AG04450 (cell line): ENCODE data around the gene EHMT2. TPM values are rescaled to one million over a fixed set of nuclear protein-coding genes. Genes with fewer than 3 reads are reported as not detected.
"Not testable (repeated sequence)": the region's sequence is repeated elsewhere in the genome, so short reads cannot be mapped to it uniquely, and the experiment has no call there.

Experiments used
- CTCF ChIA-PET: fragments of 300-600, 350-600 bp; formaldehyde crosslinking; extraction: SDS; loops from one replicate; lab custom pipeline; 2022; ENCODE audit warnings: antibody characterized with exemption, inconsistent platforms; lab: Charles Lee
- POLR2A ChIA-PET: fragments of 350-600 bp; formaldehyde crosslinking; extraction: SDS; loops from one replicate; lab custom pipeline; 2021; ENCODE audit warnings: antibody characterized with exemption, inconsistent platforms; lab: Yijun Ruan, JAX
- DNase-seq: peaks from one replicate; pipeline ENCODE4 v3.0.0-alpha.2; 2011; ENCODE audit warnings: low read depth, low spot score
- H3K27ac ChIP-seq: one replicate; pipeline ENCODE4 v1.5.1; 2012; ENCODE audit warnings: low read depth, low read length, control low read depth
- H3K27me3 ChIP-seq: one replicate; pipeline ENCODE4 v1.6.0; 2012; ENCODE audit warnings: low read length; ENCODE audit not compliant: control insufficient read depth, insufficient read depth
- H3K4me3 ChIP-seq: 2 replicates; pipeline ENCODE4 v1.5.1; 2011; ENCODE audit warnings: mild to moderate bottlenecking, low read depth, low read length, control low read depth
- H3K9me3 ChIP-seq: 2 replicates; pipeline ENCODE4 v1.5.1; 2012; ENCODE audit warnings: low read length; ENCODE audit not compliant: control insufficient read depth, insufficient read depth
- polyA plus RNA-seq: library from polyadenylated mRNA; depleted of rRNA; stranded (reverse); fragments of >200 nt; gene quantifications from 2 replicates; pipeline ENCODE4 v1.2.3, GENCODE V29; 2011
- TF ChIP-seq, protein P1 (sequence below): IDR thresholded peaks from 2 replicates; pipeline ENCODE4 v1.5.1; 2011; ENCODE audit warnings: low read depth, low read length, control low read depth, inconsistent platforms

Gene EHMT2
- polyA plus RNA-seq, 1 experiment, result 23.8 TPM

DNA sequence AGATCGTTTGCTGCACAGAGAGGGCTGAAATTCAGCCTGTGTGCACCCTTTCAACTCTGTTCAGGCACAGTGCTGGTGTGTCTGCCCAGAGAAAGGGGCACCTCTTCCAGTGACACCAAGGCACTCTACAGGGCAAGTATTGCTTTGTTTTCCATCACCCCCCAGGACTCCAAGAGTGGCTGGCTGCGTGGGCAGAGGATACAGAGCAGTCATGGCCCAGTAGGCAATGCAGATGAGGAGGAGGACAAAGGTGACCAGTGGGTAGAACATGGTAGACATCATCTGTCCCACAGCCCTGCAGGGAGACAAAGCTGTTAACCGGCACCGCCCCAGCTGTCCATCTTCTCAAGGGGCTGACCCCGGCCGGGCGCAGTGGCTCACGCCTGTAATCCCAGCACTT, 28.2 kb downstream of the EHMT2 start:
- no peak for DNase-seq
- H3K4me3 ChIP-seq, result no peak overlapping the region
- TF ChIP-seq, protein P1, sequence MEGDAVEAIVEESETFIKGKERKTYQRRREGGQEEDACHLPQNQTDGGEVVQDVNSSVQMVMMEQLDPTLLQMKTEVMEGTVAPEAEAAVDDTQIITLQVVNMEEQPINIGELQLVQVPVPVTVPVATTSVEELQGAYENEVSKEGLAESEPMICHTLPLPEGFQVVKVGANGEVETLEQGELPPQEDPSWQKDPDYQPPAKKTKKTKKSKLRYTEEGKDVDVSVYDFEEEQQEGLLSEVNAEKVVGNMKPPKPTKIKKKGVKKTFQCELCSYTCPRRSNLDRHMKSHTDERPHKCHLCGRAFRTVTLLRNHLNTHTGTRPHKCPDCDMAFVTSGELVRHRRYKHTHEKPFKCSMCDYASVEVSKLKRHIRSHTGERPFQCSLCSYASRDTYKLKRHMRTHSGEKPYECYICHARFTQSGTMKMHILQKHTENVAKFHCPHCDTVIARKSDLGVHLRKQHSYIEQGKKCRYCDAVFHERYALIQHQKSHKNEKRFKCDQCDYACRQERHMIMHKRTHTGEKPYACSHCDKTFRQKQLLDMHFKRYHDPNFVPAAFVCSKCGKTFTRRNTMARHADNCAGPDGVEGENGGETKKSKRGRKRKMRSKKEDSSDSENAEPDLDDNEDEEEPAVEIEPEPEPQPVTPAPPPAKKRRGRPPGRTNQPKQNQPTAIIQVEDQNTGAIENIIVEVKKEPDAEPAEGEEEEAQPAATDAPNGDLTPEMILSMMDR, result no peak
- H3K27me3 ChIP-seq, result no peaks in the 10 kb centered on the region
- CTCF ChIA-PET, result no interaction called here
- no peaks in the 10 kb centered on the region for H3K9me3 ChIP-seq
- H3K27ac ChIP-seq, result no peak overlapping the region
- POLR2A ChIA-PET, result no interaction called here

DNA sequence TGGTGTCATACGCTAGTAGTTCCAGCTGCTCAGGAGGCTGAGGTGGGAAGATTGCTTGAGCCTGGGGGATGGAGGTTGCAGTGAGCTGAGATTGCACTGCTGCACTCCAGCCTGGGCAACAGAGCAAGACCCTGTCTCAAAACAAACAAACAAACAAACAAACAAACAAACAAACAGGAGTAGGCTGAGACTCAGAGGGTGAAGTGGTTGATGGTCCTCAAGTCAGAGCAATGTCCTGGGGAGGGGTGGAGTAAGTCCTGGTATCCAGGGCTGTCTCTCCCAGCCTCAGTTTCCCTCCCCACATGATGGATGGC, 28.9 kb downstream of the EHMT2 start:
- H3K4me3 ChIP-seq, POLR2A ChIA-PET, H3K27ac ChIP-seq, H3K27me3 ChIP-seq, H3K9me3 ChIP-seq, DNase-seq: not testable (repeated sequence)
- CTCF ChIA-PET, result interaction anchor here (0.7 kb wide), 1 partner anchor 22 kb away, joined by 3 read pairs; no protein-coding TSS in a partner anchor

DNA sequence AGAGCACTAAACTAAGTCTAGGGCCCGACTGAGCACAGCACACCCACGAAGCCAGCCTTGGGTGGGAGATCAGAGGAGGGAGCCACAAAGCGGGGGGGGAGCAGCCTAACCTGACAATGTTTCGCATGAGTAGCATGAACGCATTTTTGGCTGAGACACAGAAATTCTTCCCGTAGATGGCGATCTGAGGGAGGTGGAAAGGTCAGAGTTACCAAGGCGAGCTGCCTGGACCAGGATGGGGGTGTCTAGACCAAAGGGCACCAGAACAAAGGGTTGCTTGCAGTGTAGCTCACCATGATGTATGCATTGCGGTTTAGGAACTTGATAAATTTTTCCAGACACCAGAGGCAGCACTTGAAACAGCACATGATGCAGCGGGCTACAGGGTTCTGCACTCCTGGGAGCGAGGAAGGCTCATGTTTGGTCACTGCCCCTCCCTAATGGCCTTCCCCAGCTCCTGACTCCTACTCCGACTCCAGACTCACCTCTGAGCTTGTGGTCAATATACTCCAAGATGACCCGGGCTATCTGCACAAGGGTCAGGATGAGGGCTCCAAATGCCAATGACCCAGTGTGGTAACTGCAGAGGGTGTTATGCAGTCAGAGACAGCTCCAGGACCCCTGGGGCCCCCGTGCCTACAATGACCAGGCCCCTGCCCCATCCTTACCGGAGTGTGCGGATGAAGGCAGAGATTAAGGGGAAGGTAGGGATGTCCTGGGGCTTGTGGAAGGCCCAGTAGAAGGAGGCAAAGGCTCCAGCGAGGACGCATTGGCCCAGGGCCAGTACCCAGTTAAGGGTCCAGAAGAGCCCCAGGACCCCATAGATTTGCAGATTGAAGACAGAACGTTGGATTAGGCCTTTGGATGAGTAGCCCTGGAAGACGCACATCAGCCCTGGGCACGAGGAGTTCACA, 32.0 kb downstream of the EHMT2 start:
- Histone ChIP-seq H3K27ac (no peak overlapping the region), H3K9me3 (no peaks in the 10 kb centered on the region; the same call in 1 of the 2 replicates), H3K4me3 (no peak overlapping the region), H3K27me3 (no peaks in the 10 kb centered on the region)
- ChIA-PET CTCF (no interaction called here), POLR2A (no interaction called here)
- no peak for DNase-seq
- TF ChIP-seq, protein P1, result no peak

DNA sequence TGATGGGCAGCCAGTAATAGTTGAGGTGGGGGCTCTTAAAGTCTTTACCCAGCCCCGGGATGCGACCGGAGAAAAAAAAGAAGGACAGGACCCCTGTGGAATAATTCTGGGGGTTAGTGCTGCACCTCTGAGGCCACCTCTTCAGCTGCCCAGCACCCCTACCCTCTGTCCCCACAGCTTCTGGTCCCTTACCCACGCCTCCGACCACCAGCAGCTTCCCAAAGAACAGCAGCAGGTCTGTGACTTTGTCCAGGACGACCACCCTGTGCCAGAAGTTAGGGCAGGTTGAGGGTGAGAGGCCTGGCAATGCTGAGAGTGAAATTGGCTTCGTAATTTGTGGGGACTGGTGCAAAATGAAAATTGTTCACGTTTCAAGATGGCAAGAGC, 32.7 kb downstream of the EHMT2 start:
- CTCF ChIA-PET, result interaction anchor here (1.1 kb wide), 1 partner anchor 24 kb away, joined by 6 read pairs; no protein-coding TSS in a partner anchor

DNA sequence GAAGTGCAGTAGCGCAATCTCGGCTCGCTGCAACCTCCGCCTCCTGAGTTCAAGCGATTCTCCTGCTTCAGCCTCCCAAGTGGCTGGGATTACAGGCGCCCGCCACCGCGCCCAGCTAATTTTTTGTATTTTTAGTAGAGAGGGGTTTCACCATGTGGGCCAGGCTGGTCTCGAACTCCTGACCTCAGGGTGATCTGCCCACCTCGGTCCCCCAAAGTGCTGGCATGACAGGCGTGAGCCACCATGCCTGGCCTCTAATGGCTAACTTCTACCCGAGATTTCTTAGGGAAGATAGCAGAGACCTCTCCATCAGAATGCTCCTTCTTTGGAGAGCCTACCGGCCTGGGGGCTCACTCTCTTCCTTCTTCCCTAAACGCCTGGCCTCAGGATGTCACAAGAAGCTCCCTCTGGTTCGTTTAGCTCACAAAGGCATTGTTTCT, 33.4 kb downstream of the EHMT2 start:
- peak overlapping the region; percentile 62 for H3K27ac ChIP-seq
- H3K27me3 ChIP-seq, H3K9me3 ChIP-seq, DNase-seq: not testable (repeated sequence)
- ChIA-PET POLR2A (interaction anchor here (0.5 to 2.0 kb wide), 6 partner anchors 17 to 161 kb away, joined by 3 to 15 read pairs (median 4); partner anchors contain the start of genes ABHD16A and HSPA1B), CTCF (interaction anchor here (0.6 to 1.3 kb wide), 5 partner anchors 25 to 221 kb away, joined by 3 to 6 read pairs (median 4); no protein-coding TSS in a partner anchor)
- peak overlapping the region; percentile 79 for H3K4me3 ChIP-seq

More for the DNA sequence above, 32.7 kb downstream of the EHMT2 start:
- Histone ChIP-seq H3K9me3 (no peaks in the 10 kb centered on the region; the same call in 1 of the 2 replicates), H3K4me3 (no peak overlapping the region), H3K27ac (no peak overlapping the region), H3K27me3 (no peaks in the 10 kb centered on the region)
- POLR2A ChIA-PET, result no interaction called here
- TF ChIP-seq, protein P1, result no peak
- no peak for DNase-seq
